HG03039 (cell line): ENCODE results near the gene RABAC1.

ENCODE experiments used
- ATAC-seq: cut with Tn5 transposase; IDR thresholded peaks from one replicate; pipeline ENCODE4 v1.9.1; 2021; ENCODE audit warnings: mild to moderate bottlenecking, moderate library complexity; ENCODE audit not compliant: unreplicated experiment

Gene RABAC1

DNA sequence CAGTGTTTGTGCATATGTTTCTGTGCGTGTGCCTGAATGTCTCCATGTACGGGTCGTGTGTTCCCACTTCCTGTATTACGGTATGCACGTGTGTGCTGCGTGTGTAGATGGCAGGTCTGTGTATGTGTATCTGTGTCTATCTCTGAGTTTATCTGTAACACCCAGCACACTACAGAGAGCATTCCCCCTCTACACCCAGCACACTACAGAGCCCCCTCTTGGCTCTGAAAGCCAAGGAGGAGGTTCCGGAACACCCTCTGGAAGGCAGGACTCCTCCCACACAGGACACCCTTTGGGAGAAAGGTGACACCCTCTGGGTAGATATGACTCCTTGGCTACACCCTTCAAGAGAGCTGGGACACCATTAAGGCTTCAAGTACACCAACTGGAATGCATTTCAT lies 28.8 kb downstream of the RABAC1 start:
- no peak for ATAC-seq

DNA sequence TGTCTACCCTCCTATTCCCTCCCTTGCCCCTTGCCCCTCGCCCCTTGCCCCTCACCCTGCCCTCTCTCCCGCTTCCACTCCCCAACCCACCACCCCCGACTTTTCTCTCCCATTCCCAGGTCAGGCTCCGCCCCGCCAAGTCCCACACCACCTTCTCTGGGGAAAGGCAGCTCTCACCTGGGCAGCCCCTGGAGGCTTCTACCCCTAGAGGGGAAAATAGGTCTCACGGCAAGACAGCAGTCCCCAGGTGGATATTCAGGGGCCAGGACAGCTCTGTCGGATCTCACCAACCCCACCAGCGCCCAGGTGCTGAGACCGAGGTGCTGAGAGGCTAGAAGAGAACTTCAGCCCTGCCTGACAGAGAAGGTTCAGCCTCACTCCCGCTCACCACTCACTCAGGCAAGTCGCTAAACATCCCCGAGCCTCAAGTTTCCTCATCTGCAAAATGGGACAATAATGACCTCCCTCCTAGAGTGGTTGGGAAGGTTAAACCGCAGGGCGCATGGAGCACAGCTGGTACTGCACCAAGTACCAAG lies 29.5 kb downstream of the RABAC1 start:
- ATAC-seq: no peak

DNA sequence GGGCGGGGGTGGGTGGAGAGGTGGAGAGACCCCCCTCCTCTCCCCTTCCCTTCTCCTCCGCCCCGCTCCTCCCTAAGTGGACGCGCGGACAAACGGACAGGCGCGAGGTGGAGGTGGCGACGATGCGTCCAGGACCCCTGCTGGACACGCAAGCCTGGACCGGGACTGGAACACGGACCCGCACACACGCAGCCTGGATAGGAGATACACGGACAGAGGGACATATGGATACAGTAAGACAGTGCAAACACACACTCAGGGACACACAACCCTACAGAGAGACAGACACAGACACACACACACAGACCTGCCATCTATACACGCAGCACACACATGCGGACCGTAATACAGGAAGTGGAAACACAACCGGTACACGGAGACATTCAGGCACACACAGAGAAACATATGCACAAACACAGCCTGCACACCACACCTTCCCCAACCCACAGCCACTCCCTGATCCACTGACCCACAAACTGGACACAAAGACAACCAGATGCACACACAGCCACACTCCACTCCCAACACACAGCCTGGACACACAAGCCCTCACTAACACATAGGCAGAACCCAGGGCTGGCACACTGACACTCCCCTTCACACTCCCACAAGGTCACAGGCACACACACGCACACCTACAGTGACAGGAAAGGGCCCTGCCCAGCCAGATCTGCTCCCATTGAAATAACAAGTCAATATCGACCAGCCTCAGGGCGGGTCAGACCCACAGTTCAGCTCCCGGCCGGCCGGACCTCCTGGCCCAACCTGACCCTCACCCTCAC lies 30.2 kb downstream of the RABAC1 start:
- no peak for ATAC-seq

DNA sequence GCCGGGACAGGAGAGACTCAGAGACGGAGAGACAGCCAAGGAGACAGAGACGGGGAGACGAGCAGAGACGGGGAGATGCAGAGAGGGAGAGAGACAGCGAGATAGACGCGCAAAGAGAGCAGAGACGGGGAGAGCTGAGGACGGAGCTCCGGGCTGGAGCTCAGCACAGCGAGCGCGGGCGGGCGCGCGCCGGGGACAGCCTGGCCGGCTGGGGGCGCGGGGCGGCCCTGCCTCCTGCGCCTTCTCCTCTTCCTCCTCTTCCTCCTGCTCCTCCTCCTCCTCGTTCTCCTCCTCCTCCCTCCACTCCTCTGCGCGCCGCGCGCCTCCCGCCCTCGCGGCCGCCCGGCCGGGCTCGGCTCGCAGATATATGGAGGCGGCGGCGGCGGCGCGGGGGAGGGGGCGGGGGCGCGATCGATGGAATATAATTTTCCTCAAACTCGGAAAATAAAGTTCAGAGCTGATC lies 30.9 kb downstream of the RABAC1 start, which contains the start of gene ERFL:
TSS of gene ERFL (minus strand) at position 229 of the 463 bp plus-strand sequence. CDS start 15,530 bp downstream, outside the sequence.
- no peak for ATAC-seq

DNA sequence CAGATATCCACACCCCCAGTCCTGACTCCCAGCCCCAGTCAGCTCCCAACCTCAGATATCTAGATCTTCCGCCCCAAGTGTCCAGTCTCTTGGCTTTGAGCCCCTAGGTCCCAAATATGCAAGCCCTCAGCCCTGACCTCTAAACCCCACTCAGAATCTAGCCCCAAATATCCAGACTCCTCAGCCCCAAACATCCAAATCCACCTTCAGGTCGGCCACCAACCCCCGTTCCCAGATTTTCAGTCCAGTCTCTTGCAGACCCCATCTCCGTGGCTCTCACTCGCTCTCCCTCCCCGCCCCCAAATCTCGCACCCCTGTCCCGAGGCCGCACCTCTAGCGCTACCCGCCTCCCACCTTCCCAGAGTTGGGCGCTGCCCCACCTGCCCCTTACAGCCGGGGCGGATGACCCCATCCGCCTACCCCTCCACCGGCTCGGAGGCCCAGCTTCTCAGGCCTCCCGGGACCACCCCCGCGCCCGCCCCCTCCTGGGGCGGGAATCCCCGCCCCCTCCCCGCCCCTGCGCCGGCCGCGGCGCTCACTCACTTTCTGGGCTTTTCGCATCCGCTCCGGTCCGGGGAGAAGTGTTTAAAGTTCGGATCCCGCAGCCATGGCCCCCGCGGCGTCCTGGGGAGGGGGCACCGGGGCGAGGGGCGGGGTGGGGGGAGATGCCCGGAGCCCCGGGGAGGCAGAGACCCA lies 31.5 kb downstream of the RABAC1 start:
- ATAC-seq: no peak

DNA sequence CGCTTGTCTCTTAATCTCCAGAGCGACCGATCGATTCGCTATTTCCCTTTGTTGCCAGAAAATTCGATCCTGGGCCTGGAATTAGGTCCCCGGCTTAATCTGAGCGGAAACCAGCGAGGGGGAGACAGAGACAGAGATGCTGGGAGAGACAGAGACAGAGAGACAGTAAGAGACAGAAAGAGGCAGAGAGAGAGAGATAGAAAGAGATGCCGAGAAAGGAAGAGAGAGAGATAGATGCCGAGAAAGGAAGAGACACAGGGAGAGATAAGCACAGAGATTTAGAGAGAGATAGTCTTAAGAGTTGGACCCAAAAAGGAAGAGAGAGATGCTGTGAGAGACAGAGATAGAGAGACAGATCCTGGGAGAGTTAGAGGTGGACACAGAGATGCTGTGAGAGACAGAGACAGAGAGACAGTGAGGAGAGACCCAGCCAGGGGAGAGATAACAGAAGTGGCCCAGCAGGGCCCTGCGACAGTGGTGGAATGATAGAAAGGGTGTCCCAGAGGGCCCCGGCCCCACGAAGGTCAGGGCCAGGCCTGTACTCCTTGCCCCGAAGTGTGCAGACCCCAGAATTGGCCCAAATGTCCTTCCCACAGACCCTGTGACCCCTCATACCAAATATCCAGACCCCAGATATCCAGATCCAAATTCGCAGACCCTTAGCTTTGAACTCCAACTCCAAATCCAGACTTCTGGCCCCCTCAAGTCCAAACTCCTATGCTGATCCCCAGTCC lies 32.2 kb downstream of the RABAC1 start:
- no peak for ATAC-seq

DNA sequence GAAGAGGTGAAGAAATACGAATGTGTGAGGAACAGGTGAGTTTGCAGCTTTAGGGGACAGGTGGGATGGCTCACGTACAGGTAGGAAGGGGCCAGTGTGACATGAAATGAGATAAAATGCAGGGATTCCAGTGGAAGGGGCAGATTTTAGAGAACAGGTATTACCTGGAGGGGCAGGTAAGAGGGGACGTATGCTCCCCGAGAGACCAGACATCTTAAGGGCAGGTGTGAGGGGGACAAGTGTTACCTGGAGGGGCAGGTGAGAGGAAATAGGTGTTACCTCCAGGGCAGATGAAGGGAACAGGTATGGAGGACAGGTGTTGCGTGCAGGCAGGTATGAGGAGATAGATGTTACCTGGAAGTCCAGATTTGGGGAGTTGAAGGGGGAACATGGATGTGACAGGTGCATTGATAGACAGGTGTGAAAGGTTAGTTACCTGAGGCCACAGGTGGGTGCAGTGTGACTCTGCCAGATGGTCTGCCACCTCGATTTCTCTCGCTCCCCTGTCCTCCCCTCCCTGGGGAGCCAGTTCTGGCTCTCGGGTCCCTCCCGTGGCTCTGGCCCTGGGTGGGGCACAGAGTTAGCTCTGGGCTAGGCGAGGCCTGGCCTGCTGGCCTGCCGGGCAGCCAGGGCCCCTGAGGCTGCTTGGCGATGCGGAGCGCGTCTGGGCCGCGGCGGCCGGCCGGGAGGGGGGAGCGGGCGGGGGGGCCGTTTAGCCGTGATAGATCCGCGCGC lies 32.9 kb downstream of the RABAC1 start:
- ATAC-seq: no peak

DNA sequence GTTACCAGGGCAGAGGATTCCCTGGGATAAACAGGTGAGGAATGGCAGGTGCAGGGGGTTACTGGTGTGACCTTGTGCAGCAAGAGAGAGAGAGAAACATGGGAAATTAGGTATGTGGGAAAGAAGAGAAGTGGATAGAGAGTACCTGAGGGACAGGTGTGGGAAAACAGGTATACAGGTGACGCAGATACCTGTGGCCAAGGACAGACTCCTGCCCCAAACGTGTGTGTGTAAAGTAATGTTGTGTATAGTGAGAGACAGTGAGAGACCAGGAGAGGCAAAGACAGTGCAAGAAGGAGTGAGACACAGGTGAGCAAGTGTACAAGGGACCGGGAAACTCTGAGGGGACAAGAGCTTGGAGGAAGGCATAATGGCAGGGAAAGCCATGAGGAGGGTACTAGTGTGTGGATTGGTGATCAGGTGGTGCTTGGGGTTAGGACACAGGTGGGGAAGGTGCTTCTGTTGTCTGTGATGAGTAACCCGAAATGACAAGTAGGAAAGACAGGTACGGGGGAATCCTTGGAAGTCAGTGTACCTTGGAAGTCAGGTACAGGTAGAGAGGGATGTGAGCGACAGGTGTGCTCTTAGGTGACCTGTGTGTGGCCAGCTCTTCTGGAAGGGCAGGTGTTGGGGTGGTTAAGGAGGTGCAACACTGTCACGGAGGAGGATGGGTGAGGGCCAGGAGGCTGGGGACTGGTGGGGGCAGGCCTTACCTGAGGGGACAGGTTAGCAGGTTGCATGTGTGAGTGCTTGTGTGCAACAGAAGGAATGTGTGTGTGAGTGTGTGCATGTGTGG lies 33.7 kb downstream of the RABAC1 start:
- ATAC-seq: no peak

DNA sequence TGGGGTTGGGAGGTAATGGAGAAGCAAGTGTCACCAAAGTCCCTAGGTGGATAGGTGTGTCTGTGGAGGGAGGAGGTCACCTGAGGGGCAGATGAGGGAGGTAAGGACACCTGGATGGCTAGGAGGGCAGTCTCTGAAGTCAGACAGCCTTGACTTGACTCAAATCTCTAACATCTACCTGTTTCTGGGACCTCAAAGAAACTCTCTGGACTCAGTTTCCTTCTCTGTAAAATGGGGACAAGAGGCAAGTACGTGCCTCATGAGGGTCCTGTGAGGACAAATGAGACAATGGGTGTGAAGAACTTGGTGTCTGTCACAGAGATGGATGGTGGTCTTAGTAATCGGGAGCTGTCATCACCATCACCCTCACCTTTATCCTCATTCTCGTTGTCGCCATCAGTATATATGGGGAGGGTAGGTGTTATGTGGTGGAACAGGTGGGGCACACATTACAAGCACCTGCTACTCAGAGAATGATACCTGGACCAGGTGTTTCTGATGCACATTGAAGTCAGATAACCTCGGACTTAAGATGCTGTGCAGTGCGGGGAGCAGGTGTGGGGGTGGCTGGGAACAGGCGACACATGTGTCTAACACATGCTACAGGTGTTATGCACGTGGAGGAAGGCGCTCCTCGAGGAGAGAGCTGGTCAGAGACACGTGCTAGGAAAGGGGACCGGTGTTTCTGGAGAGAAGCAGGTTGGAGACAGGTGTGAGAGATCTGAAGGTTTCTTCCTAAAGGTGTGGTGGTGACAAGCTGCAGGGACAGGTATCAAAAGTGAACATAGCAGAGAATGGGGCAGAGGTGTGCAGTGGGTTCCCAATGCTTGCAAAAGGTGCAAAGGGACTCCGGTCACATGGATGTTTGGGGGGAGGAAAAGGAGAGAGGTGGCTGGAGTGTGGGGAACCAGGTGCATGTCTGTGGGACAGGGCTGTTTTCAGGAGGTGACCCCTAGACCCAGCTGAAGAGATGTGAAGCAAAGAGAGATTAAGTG lies 34.7 kb downstream of the RABAC1 start:
- ATAC-seq: no peak

DNA sequence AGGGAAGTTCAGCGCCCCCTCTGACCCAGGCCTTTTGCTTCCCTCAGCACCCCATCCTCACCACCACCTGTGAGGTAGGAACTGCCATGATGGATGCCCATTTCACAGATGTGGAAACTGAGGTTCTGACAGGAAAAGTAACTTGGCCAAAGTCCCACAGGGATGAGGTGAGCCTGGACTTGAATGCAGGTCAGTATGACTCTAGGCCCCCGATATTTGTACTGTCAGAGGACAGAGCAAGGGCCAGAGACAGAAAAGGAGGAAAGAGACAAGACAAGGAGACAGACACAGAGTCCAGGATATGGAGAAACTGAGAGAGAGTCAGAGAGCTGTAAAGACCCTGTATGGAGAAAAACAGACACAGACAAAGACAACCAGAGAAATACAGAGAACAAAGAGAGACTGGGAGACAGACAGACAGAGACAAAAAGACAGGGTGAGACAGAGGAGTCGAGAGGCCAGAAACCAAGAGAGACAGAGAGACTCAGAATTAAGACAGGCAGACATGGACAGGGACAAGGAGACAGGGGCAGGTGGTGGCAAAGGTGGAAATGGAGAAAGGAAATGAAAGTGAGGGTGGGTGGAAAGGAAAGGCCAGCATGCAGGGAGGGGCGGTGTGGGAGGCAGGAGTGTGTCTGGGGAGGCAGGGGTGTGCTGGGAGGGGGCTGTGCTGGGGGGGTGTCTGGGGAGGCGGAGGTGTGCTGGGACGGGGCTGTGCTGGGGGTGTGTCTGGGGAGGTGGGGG lies 35.9 kb downstream of the RABAC1 start:
- no peak for ATAC-seq

DNA sequence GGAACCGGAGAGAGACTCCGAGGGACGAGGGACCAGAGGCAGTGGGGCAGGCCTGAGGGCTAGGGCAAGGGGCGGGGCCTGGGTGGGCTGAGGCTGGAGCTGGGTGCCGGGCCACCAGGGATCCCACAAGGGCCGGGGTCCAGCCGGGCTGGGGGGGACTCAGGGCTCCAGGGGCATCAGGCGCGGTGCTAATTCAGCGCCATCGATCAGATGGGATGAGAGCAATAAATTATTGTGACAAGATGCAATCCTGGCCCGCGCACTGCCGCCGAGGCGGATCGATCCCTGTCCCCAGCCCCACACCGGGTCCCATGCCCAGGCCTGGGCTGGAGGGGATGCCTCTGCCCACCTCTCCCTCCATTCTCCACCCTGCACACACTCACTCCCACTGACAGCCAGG lies 36.5 kb downstream of the RABAC1 start:
- no peak for ATAC-seq

DNA sequence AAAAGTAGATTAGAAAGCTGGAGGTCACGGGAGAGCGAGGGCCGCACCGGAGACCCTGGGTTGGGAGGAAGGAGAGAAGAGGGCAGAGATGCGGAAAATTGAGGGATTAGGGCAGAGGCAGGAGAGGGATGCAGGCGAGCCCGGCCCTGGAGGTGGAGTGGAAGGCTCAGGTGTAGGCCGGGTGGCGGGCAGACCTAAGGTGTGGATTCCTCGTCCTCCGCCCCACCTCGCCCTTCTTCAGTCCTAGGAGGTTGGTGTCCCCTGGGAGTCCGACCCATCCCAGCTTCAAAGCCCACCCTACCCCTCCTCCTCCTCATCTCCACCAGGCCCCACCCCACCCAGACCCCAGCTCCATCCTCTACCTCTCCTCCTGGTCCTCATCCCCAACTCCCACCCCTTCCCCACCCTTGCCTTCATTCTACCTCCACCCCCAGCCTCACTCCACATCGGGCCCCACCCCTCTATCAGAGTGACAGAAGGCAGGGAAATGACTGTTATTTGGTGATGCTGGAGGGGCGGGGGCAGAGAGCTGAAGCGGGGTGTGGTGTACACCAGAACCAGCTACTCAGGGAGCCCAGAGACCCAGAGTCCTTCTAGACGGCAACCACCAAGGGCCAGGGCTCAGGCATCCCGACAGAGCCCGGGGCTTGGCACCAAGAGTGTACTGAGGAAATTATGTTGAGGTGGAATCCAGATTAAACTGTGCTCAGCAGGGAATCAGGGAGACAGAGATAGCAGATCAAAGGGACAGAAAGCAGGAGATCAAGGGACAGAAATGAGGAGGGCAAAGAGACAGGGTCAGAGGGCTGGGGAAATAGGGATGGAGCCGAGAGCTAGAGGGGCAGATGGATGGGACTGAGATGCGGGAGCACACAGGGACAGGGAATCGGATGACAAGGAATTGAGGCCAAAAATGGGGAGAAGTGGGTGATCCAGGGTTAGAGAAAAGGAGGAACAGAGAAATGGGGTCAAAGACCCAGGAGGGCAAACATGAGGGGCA lies 37.2 kb downstream of the RABAC1 start:
- no peak for ATAC-seq

DNA sequence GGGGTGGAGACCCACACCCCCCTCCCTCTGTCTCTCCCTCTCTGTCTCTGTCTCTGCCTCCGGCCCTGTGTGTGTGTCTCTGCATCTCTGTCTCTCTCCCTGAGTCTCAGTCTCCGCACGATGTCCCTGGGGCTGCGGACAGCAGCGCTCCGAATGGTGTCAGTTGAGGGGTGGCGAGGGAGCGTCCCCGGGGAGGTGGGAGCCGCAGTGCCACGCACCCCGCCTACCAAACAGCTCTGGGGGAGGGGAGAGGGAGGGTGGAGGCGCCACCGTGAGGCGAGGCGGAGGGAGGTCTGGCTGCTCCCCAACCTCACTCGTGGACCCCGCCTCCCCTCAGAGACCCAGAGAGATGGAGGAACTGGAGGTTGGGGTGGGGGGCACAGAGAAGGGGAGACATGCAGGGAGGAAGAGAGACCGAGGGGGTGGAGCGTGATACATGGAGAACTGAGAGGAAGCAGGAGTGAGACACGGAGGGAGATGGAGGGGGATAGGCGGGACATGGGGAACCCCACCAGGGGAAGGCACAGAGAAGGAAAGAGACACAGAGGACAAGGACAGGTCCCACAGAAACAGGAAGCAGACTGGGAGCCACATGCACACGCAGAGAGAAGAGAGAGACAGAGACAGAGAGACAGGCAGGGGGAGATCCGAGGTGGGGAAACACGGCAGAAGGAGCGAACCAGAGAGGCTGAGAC lies 38.1 kb downstream of the RABAC1 start:
- no peak for ATAC-seq

DNA sequence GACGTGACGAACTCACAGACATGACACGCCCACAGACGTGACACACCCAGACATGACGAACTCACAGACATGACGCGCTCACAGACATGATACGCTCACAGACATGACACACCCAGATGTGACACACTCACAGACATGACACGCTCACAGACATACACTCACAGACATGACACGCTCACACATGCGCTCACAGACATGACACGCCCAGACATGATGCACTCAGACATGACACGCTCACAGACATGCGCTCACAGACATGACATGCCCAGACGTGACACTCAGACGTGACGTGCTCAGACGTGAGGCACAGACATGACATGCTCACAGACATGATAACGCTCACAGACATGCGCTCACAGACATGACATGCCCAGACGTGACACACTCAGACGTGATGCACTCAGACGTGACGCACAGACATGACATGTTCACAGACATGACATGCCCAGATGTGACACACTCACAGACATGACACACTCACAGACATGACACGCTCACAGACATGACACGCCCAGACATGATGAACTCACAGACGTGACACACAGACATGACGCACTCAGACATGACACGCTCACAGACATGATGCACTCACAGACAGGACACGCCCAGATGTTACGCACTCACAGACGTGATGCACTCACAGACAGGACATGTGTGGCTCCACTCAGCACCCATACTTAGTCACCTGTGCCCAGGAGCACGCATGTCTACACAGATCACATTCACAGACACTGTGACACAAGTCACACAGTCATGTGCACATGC lies 39.0 kb downstream of the RABAC1 start:
- ATAC-seq: no peak

DNA sequence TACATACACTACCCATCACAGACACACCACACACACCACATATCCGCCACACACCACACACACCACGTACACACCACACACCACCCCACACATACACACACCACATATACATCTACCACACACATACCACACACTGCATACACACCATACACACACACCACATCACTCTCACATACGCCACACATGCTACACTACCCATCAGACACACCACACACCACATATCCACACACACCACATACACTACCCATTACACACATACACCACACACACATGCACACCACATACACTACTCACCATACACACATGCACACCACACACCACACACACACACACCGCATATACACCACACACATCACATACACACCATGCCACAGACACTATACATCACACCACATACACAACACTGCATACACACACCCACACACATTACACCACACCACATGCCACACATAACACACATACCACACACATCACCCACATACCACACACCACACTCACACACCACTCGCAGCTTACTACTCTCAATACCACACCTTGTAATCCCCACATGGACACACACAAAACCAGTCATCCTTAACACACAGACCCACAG lies 40.4 kb downstream of the RABAC1 start:
- ATAC-seq: no peak
